ENCODE measurements around the gene RPL23.

Gene RPL23

DNA sequence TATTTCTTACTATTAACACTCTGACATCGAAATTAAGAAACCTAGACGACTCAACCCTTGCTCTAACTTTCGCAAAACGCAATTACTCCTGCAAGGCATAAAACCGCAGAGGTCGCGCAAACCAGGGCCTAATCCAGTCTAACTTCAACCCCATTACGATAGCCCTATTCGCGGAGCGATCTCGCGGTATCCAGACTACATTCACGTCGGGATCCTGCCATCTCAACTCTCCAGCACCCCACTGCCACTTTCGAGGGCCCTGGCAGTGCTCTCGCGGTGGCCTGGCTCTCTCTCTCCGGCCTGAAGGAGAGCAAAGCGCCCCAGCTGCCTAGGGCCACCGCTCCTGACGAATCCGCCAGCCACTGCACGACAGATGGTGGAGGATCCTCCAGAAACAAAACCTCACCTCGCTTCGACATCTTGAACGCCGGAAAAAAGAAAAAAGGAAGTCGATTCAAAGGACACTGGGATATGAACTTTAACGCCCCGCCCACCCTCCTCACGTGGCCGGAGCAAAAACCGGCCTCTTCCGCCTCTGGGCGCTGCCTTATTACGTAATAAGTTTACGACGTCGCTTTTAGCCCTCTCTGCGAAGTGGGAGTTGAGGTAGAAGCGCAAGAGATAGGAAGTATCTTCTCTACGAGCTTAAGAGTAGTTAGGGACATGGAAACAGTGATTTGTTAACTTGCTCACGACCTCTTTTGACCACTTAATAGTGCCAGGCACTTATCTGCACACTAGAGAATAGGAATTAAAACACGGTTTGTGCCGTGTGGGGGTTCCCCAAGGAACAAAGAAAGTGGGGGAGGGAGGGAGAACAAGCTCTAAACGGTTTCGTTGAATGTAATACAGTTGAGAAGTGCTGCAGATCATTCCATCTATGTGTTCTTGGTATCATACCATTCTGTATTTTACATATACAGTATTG is at the start of gene RPL23:
Gene RPL23, minus strand, starts transcription at position 430 of the 928 bp plus-strand sequence. Its CDS starts 11 bp downstream, at position 419.
- Histone ChIP-seq H3K9me3 (ENCODE audit: control insufficient read depth in 2 of 2, low read length in 2 of 2) (no peaks in the 10 kb centered on the region), H3K9ac (ENCODE audit: low read depth in 1 of 2, low read length in 2 of 2) (peak within 1 kb of the TSS; percentile 94 to 99), H3K4me1 (ENCODE audit: control insufficient read depth in 2 of 2, insufficient read depth in 2 of 2, low read length in 2 of 2) (peaks cover 18 to 19% of the 10 kb centered on the region in 2 donors), H3K27ac (ENCODE audit: low read depth in 2 of 2, low read length in 2 of 2) (peak within 1 kb of the TSS; percentile 99), H3K36me3 (ENCODE audit: control insufficient read depth in 2 of 2, insufficient read depth in 2 of 2, low read length in 2 of 2) (peaks cover 27 to 33% of the 10 kb centered on the region in 2 donors), H3K27me3 (ENCODE audit: control insufficient read depth in 2 of 2, insufficient read depth in 2 of 2, low read length in 2 of 2) (no peaks in the 10 kb centered on the region), H3K4me3 (ENCODE audit: low read length in 2 of 2) (peak within 1 kb of the TSS; percentile 71 to 98)

DNA sequence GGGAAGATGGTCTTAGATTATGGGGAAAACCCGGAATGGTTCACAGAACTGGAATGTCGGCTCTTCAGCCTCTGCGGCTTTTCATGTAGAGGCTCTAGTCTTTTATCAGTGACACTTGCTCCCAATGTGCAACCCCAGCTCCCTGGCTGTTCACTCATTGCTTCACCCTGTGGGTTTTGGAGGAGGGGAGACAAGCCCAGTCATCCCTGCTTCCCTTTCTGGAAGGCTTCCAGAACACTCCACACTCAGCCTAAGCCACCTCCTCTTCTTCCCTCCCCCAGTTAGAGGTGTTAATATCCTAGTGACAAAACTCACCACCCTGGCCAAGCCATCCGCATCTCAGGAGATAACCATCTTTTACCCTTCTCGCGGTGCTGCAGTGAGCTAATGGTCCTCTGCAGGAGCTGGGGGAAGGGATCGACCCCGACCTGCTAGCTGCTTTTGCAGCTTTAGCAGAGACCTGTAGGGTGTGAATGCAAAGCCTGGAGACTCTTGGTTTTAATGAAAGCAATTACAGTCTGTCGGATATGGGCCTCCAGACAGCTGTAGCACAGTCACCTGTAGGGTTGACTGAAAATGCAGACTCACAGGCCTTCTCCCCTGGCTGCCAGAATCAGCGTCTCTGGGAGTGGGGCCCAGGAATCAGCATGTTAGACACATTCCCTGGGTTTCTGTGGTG is 47.6 kb upstream of the RPL23 start:
- H3K4me1 ChIP-seq (ENCODE audit: control insufficient read depth in 2 of 2, insufficient read depth in 2 of 2, low read length in 2 of 2), result peaks cover 34 to 45% of the 10 kb centered on the region in 2 donors
- H3K9ac ChIP-seq (ENCODE audit: low read depth in 1 of 2, low read length in 2 of 2), result no peak overlapping the region
- peaks cover 39 to 51% of the 10 kb centered on the region in 2 donors for H3K36me3 ChIP-seq (ENCODE audit: control insufficient read depth in 2 of 2, insufficient read depth in 2 of 2, low read length in 2 of 2)
- H3K4me3 ChIP-seq (ENCODE audit: low read length in 2 of 2), result no peak overlapping the region
- no peaks in the 10 kb centered on the region for H3K27me3 ChIP-seq (ENCODE audit: control insufficient read depth in 2 of 2, insufficient read depth in 2 of 2, low read length in 2 of 2)
- no peak overlapping the region for H3K27ac ChIP-seq (ENCODE audit: low read depth in 2 of 2, low read length in 2 of 2)
- no peaks in the 10 kb centered on the region for H3K9me3 ChIP-seq (ENCODE audit: control insufficient read depth in 2 of 2, low read length in 2 of 2)

DNA sequence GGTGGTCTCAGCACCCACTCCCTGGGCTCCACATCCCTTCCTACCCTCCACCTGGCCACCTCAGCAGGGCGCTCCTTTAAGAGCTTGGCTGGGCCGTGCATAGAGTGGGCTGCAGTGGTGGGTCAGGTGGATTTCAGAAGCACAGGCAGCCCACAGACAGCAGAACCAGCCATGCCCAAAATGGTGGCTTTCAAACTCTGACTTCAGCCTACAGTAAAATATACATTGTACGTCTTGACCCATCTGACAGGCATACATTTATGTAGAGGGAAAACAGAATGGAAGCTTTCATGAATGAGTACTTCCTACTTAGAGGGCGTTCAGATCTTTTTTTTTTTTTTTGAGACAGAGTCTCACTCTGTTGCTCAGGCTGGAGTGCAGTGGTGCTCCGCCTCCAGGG is 45.9 kb upstream of the RPL23 start:
- Histone ChIP-seq H3K27me3 (ENCODE audit: control insufficient read depth in 2 of 2, insufficient read depth in 2 of 2, low read length in 2 of 2) (no peaks in the 10 kb centered on the region), H3K36me3 (ENCODE audit: control insufficient read depth in 2 of 2, insufficient read depth in 2 of 2, low read length in 2 of 2) (peaks cover 39 to 49% of the 10 kb centered on the region in 2 donors), H3K4me1 (ENCODE audit: control insufficient read depth in 2 of 2, insufficient read depth in 2 of 2, low read length in 2 of 2) (peaks cover 35 to 46% of the 10 kb centered on the region in 2 donors), H3K27ac (ENCODE audit: low read depth in 2 of 2, low read length in 2 of 2) (peak overlapping the region; percentile 72 to 89), H3K4me3 (ENCODE audit: low read length in 2 of 2) (peak overlapping the region in 1 of 2 donors; percentile 26), H3K9me3 (ENCODE audit: control insufficient read depth in 2 of 2, low read length in 2 of 2) (no peaks in the 10 kb centered on the region), H3K9ac (ENCODE audit: low read depth in 1 of 2, low read length in 2 of 2) (no peak overlapping the region)

DNA sequence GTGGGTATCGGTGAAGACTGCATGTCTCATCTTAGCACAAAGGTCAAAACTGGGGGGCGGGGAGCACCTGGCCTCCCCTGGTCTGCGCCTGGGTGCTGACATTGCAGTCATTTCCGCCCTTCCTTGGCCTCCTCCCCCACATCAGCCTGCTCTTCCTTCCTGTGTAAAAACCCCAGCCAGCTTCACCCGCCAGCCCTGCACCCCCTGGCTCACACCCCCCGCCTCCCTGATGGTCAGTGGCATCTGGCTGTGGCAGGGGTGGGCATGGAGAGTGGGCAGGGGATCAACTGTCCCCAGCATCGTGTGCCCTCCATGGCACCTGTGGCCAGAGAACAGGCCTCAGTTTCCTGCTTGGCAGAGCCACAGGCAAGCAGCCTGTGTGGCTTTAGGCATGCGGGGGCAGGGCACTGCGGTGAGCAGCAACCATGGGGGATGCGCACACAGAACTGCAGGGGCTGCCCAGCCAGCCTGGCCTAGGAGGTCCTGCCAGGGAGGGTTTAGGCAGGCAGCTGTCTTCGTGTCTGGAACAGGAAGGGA is 45.4 kb upstream of the RPL23 start:
- no peaks in the 10 kb centered on the region for H3K9me3 ChIP-seq (ENCODE audit: control insufficient read depth in 2 of 2, low read length in 2 of 2)
- H3K36me3 ChIP-seq (ENCODE audit: control insufficient read depth in 2 of 2, insufficient read depth in 2 of 2, low read length in 2 of 2), result peaks cover 38 to 51% of the 10 kb centered on the region in 2 donors
- H3K27ac ChIP-seq (ENCODE audit: low read depth in 2 of 2, low read length in 2 of 2), result peak overlapping the region; percentile 72 to 89
- H3K9ac ChIP-seq (ENCODE audit: low read depth in 1 of 2, low read length in 2 of 2), result peak overlapping the region; percentile 14 to 65
- H3K27me3 ChIP-seq (ENCODE audit: control insufficient read depth in 2 of 2, insufficient read depth in 2 of 2, low read length in 2 of 2), result no peaks in the 10 kb centered on the region
- H3K4me1 ChIP-seq (ENCODE audit: control insufficient read depth in 2 of 2, insufficient read depth in 2 of 2, low read length in 2 of 2), result peaks cover 35 to 47% of the 10 kb centered on the region in 2 donors
- peak overlapping the region; percentile 28 to 31 for H3K4me3 ChIP-seq (ENCODE audit: low read length in 2 of 2)

DNA sequence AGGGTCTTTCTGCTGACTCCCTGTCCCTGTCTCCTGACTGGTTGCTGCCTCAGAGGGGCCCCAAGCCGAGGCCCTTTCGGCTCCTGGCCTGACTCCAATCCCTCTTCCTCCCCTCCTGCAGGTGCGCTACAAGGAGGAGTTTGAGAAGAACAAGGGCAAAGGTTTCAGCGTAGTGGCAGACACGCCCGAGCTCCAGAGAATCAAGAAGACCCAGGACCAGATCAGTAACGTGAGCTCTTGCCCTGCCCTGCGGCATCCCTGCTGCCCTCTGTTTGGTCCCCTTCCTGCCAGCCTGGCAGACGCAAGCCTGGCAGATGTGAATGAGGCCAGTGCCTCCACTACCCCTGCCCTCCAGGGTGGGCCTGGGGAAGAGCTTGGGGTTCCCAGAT is 44.8 kb upstream of the RPL23 start:
- Histone ChIP-seq H3K4me1 (ENCODE audit: control insufficient read depth in 2 of 2, insufficient read depth in 2 of 2, low read length in 2 of 2) (peaks cover 35 to 50% of the 10 kb centered on the region in 2 donors), H3K27ac (ENCODE audit: low read depth in 2 of 2, low read length in 2 of 2) (peak overlapping the region; percentile 72 to 89), H3K27me3 (ENCODE audit: control insufficient read depth in 2 of 2, insufficient read depth in 2 of 2, low read length in 2 of 2) (no peaks in the 10 kb centered on the region), H3K4me3 (ENCODE audit: low read length in 2 of 2) (peak overlapping the region; percentile 28 to 31), H3K9ac (ENCODE audit: low read depth in 1 of 2, low read length in 2 of 2) (peak overlapping the region; percentile 14 to 65), H3K9me3 (ENCODE audit: control insufficient read depth in 2 of 2, low read length in 2 of 2) (no peaks in the 10 kb centered on the region), H3K36me3 (ENCODE audit: control insufficient read depth in 2 of 2, insufficient read depth in 2 of 2, low read length in 2 of 2) (peaks cover 33 to 51% of the 10 kb centered on the region in 2 donors)

DNA sequence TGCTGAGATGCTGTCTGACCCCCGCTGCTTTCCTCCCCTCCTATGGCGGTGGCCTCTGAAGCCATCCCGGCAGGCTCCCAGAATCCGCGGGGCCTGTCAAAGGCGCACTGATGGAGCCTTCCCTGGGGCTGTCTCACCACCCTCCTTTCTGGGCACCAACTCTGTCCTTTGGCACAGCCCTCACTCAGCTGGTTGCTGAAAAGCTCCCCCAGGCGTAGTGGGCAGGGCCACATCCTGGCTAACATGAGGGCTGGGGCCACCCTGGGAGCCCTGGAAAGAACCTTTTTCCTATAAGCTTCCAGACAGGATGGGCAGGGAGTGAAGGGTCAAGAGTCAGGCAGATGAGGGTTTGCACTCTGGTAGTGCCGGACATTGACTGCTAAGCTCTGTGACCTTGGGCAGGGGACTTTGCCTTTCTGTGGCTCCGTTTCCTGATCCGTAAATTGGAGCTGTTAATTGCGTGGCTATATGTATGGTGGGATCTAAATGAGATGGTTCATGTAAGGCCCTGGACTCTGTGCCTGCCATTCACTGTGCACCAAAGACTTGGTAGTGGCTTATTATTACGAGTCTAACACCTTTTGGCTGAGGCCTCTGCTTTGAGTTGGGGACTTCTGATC is 44.3 kb upstream of the RPL23 start:
- H3K27me3 ChIP-seq (ENCODE audit: control insufficient read depth in 2 of 2, insufficient read depth in 2 of 2, low read length in 2 of 2), result no peaks in the 10 kb centered on the region
- peak overlapping the region; percentile 72 to 89 for H3K27ac ChIP-seq (ENCODE audit: low read depth in 2 of 2, low read length in 2 of 2)
- peak overlapping the region in 1 of 2 donors; percentile 14 for H3K9ac ChIP-seq (ENCODE audit: low read depth in 1 of 2, low read length in 2 of 2)
- H3K36me3 ChIP-seq (ENCODE audit: control insufficient read depth in 2 of 2, insufficient read depth in 2 of 2, low read length in 2 of 2), result peaks cover 33 to 53% of the 10 kb centered on the region in 2 donors
- H3K9me3 ChIP-seq (ENCODE audit: control insufficient read depth in 2 of 2, low read length in 2 of 2), result no peaks in the 10 kb centered on the region
- H3K4me3 ChIP-seq (ENCODE audit: low read length in 2 of 2), result peak overlapping the region in 1 of 2 donors; percentile 1
- peaks cover 40 to 51% of the 10 kb centered on the region in 2 donors for H3K4me1 ChIP-seq (ENCODE audit: control insufficient read depth in 2 of 2, insufficient read depth in 2 of 2, low read length in 2 of 2)

DNA sequence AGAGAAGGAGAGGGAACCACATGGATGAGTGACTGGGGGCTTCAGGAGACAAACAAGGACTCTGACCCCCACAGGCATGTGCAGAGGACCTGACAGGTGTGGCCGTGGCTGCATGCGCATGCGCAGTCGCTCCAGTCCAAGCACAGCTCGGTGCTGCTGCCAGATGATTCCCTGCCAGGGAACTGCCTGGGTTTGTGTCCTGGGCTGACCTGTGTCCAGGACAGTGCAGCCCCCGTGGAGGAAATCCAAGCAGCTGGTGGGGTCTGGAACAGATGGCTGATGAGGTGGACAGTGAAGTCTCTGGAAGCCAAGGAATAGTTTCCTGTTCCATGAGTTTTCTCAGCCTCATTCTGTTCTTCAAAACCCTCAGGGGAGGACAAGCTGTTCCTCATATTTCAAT is 43.7 kb upstream of the RPL23 start:
- peaks cover 39 to 57% of the 10 kb centered on the region in 2 donors for H3K36me3 ChIP-seq (ENCODE audit: control insufficient read depth in 2 of 2, insufficient read depth in 2 of 2, low read length in 2 of 2)
- H3K9me3 ChIP-seq (ENCODE audit: control insufficient read depth in 2 of 2, low read length in 2 of 2), result no peaks in the 10 kb centered on the region
- peak overlapping the region; percentile 72 to 89 for H3K27ac ChIP-seq (ENCODE audit: low read depth in 2 of 2, low read length in 2 of 2)
- no peak overlapping the region for H3K4me3 ChIP-seq (ENCODE audit: low read length in 2 of 2)
- no peak overlapping the region for H3K9ac ChIP-seq (ENCODE audit: low read depth in 1 of 2, low read length in 2 of 2)
- no peaks in the 10 kb centered on the region for H3K27me3 ChIP-seq (ENCODE audit: control insufficient read depth in 2 of 2, insufficient read depth in 2 of 2, low read length in 2 of 2)
- peaks cover 45 to 53% of the 10 kb centered on the region in 2 donors for H3K4me1 ChIP-seq (ENCODE audit: control insufficient read depth in 2 of 2, insufficient read depth in 2 of 2, low read length in 2 of 2)

DNA sequence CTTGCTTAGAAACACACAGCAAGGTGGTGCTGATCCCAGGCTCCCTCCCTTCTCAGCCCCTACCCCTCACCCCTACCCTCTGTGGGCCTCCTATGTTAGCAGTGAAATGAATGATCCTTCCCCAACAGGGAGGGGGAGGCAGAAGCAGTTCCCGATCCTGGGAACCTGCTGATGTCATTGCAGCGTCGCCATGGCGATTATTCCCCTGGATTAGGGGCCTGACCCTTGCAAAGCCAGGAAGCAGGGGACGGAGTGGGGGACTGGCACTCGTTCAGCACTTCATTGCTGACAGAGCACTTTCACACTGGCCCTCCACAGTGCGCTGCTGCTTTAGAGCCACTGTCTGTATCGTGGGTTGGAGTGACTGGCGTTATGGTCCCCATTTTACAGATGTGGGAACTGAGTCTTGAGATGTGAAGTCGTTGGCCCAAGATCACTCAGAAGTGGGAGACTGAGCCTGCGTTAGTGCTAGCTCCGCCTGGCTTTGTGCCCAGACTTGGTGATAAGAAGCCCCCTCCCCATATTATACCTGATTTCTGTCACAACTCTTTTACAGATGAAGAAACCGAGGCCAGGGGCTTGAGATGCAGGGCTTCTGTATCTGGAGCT is 42.9 kb upstream of the RPL23 start:
- H3K9me3 ChIP-seq (ENCODE audit: control insufficient read depth in 2 of 2, low read length in 2 of 2), result no peaks in the 10 kb centered on the region
- H3K36me3 ChIP-seq (ENCODE audit: control insufficient read depth in 2 of 2, insufficient read depth in 2 of 2, low read length in 2 of 2), result peaks cover 46 to 64% of the 10 kb centered on the region in 2 donors
- peaks cover 45 to 53% of the 10 kb centered on the region in 2 donors for H3K4me1 ChIP-seq (ENCODE audit: control insufficient read depth in 2 of 2, insufficient read depth in 2 of 2, low read length in 2 of 2)
- H3K27ac ChIP-seq (ENCODE audit: low read depth in 2 of 2, low read length in 2 of 2), result peak overlapping the region; percentile 72 to 89
- no peak overlapping the region for H3K4me3 ChIP-seq (ENCODE audit: low read length in 2 of 2)
- no peak overlapping the region for H3K9ac ChIP-seq (ENCODE audit: low read depth in 1 of 2, low read length in 2 of 2)
- no peaks in the 10 kb centered on the region for H3K27me3 ChIP-seq (ENCODE audit: control insufficient read depth in 2 of 2, insufficient read depth in 2 of 2, low read length in 2 of 2)

DNA sequence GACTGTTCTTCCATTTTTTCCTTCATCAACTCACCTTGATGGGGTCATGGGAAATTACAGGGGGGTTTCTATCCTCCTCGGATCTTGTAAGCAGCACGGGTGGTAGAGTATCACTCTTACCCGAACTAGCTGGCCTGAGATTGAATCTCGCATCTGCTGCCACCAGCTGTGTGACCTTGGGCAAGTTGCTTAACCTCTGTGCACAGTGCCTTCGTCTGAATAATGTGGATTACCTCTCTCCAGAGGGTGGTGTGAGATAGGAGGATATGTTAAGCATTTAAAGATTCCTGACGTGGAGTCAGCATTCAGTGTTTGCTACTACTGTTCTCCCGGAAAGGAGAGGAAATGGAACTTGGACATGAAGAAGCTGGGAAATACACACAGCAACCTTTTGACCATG is 40.8 kb upstream of the RPL23 start:
- Histone ChIP-seq H3K4me1 (ENCODE audit: control insufficient read depth in 2 of 2, insufficient read depth in 2 of 2, low read length in 2 of 2) (peaks cover 40 to 50% of the 10 kb centered on the region in 2 donors), H3K9me3 (ENCODE audit: control insufficient read depth in 2 of 2, low read length in 2 of 2) (no peaks in the 10 kb centered on the region), H3K4me3 (ENCODE audit: low read length in 2 of 2) (no peak overlapping the region), H3K27me3 (ENCODE audit: control insufficient read depth in 2 of 2, insufficient read depth in 2 of 2, low read length in 2 of 2) (no peaks in the 10 kb centered on the region), H3K9ac (ENCODE audit: low read depth in 1 of 2, low read length in 2 of 2) (no peak overlapping the region), H3K36me3 (ENCODE audit: control insufficient read depth in 2 of 2, insufficient read depth in 2 of 2, low read length in 2 of 2) (peaks cover 49 to 75% of the 10 kb centered on the region in 2 donors), H3K27ac (ENCODE audit: low read depth in 2 of 2, low read length in 2 of 2) (peak overlapping the region; percentile 2 to 65)
